ENCODE results near the gene KCNG4. TPM values are rescaled to one million over a fixed set of nuclear protein-coding genes. Genes with fewer than 3 reads are reported as not detected.

KCNG4 gene
- total and polyA plus RNA-seq, 4 donors = not detected

DNA sequence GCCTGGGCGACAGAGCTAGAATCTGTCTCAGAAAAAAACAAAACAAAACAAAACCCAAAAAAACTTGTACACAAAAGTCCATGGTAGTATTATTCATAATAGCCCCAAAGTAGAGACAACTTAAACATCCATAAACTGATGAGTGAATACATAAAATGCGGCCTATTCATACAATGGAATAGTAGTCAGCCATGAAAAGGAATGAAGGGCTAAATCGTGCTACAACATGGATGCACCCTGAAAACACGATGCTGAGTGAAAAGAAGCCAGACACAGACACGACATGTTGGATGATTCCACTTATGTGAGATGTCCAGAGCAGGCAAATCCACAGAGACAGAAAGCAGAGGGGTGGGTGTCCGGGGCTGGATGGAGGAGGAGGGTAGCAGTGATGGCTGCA lies 12.3 kb downstream of the KCNG4 start:
- Histone ChIP-seq H3K9ac (ENCODE audit: low read depth in 1 of 2, low read length in 2 of 2) (no peak overlapping the region), H3K9me3 (ENCODE audit: control insufficient read depth in 4 of 4, low read length in 3 of 4) (no peaks in the 10 kb centered on the region), H3K4me1 (ENCODE audit: control insufficient read depth in 4 of 4, insufficient read depth in 4 of 4, low read length in 3 of 4) (no peaks in the 10 kb centered on the region), H3K27me3 (ENCODE audit: control insufficient read depth in 4 of 4, insufficient read depth in 4 of 4, low read length in 3 of 4) (peaks cover 0 to 3% (median 0%) of the 10 kb centered on the region in 4 donors), H3K27ac (ENCODE audit: low read depth in 1 of 2, low read length in 2 of 2) (no peak overlapping the region), H3K36me3 (ENCODE audit: control insufficient read depth in 4 of 4, insufficient read depth in 3 of 4, low read depth in 1 of 4, low read length in 3 of 4) (no peaks in the 10 kb centered on the region), H3K4me3 (ENCODE audit: low read depth in 1 of 3, low read length in 3 of 3) (no peak overlapping the region)
- TF ChIP-seq, protein P1, sequence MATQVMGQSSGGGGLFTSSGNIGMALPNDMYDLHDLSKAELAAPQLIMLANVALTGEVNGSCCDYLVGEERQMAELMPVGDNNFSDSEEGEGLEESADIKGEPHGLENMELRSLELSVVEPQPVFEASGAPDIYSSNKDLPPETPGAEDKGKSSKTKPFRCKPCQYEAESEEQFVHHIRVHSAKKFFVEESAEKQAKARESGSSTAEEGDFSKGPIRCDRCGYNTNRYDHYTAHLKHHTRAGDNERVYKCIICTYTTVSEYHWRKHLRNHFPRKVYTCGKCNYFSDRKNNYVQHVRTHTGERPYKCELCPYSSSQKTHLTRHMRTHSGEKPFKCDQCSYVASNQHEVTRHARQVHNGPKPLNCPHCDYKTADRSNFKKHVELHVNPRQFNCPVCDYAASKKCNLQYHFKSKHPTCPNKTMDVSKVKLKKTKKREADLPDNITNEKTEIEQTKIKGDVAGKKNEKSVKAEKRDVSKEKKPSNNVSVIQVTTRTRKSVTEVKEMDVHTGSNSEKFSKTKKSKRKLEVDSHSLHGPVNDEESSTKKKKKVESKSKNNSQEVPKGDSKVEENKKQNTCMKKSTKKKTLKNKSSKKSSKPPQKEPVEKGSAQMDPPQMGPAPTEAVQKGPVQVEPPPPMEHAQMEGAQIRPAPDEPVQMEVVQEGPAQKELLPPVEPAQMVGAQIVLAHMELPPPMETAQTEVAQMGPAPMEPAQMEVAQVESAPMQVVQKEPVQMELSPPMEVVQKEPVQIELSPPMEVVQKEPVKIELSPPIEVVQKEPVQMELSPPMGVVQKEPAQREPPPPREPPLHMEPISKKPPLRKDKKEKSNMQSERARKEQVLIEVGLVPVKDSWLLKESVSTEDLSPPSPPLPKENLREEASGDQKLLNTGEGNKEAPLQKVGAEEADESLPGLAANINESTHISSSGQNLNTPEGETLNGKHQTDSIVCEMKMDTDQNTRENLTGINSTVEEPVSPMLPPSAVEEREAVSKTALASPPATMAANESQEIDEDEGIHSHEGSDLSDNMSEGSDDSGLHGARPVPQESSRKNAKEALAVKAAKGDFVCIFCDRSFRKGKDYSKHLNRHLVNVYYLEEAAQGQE (IDR thresholded peaks at IDR 0.05) = no peak
- no peak for TF ChIP-seq TAF1 (conservative IDR thresholded peaks at IDR 0.05)
- TF ChIP-seq HNF4G (IDR thresholded peaks at IDR 0.05) = no peak
- no peak for TF ChIP-seq FOXA2 (IDR thresholded peaks at IDR 0.05)
- TF ChIP-seq, protein P2, sequence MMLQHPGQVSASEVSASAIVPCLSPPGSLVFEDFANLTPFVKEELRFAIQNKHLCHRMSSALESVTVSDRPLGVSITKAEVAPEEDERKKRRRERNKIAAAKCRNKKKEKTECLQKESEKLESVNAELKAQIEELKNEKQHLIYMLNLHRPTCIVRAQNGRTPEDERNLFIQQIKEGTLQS (IDR thresholded peaks at IDR 0.05) = no peak
- TF ChIP-seq, protein P3, sequence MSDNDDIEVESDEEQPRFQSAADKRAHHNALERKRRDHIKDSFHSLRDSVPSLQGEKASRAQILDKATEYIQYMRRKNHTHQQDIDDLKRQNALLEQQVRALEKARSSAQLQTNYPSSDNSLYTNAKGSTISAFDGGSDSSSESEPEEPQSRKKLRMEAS (IDR thresholded peaks at IDR 0.05) = no peak
- TF ChIP-seq SP1 (IDR thresholded peaks at IDR 0.05) = no peak
- TF ChIP-seq GABPA (IDR thresholded peaks at IDR 0.05 in 1 of 2, conservative IDR thresholded peaks at IDR 0.05 in 1 of 2) = no peak
- TF ChIP-seq, protein P4, sequence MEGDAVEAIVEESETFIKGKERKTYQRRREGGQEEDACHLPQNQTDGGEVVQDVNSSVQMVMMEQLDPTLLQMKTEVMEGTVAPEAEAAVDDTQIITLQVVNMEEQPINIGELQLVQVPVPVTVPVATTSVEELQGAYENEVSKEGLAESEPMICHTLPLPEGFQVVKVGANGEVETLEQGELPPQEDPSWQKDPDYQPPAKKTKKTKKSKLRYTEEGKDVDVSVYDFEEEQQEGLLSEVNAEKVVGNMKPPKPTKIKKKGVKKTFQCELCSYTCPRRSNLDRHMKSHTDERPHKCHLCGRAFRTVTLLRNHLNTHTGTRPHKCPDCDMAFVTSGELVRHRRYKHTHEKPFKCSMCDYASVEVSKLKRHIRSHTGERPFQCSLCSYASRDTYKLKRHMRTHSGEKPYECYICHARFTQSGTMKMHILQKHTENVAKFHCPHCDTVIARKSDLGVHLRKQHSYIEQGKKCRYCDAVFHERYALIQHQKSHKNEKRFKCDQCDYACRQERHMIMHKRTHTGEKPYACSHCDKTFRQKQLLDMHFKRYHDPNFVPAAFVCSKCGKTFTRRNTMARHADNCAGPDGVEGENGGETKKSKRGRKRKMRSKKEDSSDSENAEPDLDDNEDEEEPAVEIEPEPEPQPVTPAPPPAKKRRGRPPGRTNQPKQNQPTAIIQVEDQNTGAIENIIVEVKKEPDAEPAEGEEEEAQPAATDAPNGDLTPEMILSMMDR (IDR thresholded peaks at IDR 0.05; ENCODE audit: low read depth, low read length, missing input control) = no peak
- TF ChIP-seq NR2F2 (IDR thresholded peaks at IDR 0.05) = no peak
- TF ChIP-seq EGR1 (IDR thresholded peaks at IDR 0.05; ENCODE audit: low read depth in 2 of 2) = no peak
- TF ChIP-seq, protein P5, sequence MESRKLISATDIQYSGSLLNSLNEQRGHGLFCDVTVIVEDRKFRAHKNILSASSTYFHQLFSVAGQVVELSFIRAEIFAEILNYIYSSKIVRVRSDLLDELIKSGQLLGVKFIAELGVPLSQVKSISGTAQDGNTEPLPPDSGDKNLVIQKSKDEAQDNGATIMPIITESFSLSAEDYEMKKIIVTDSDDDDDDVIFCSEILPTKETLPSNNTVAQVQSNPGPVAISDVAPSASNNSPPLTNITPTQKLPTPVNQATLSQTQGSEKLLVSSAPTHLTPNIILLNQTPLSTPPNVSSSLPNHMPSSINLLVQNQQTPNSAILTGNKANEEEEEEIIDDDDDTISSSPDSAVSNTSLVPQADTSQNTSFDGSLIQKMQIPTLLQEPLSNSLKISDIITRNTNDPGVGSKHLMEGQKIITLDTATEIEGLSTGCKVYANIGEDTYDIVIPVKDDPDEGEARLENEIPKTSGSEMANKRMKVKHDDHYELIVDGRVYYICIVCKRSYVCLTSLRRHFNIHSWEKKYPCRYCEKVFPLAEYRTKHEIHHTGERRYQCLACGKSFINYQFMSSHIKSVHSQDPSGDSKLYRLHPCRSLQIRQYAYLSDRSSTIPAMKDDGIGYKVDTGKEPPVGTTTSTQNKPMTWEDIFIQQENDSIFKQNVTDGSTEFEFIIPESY (IDR thresholded peaks at IDR 0.05) = no peak
- no peak for TF ChIP-seq JUND (IDR thresholded peaks at IDR 0.05)
- 84% methylated on average over 6 of the region's 6 CpGs for WGBS
- DNase-seq (ENCODE audit: low spot score) = no peak

DNA sequence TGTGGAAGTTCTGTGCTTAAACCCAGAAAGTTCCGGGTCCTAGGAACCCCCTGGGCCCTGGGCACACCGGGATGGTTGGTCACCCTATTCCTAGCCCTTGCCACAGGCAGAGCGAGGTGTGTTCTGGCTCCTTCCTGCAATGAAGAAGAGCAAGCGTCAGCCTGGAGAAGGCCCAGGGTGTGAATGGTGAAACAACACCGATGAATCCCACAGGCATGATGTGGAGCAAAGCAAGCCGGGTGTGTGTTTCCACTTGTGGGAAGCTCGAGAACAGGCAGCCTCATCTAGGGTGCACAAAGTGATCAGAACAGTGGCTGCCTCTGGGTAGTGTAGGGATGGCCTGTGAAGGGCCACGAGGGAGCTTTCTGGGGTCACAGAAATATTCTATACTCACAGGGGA lies 13.8 kb downstream of the KCNG4 start:
- Histone ChIP-seq H3K36me3 (ENCODE audit: control insufficient read depth in 4 of 4, insufficient read depth in 3 of 4, low read depth in 1 of 4, low read length in 3 of 4) (no peaks in the 10 kb centered on the region), H3K27me3 (ENCODE audit: control insufficient read depth in 4 of 4, insufficient read depth in 4 of 4, low read length in 3 of 4) (peaks cover 0 to 3% (median 0%) of the 10 kb centered on the region in 4 donors), H3K27ac (ENCODE audit: low read depth in 1 of 2, low read length in 2 of 2) (no peak overlapping the region), H3K4me1 (ENCODE audit: control insufficient read depth in 4 of 4, insufficient read depth in 4 of 4, low read length in 3 of 4) (no peaks in the 10 kb centered on the region), H3K9ac (ENCODE audit: low read depth in 1 of 2, low read length in 2 of 2) (no peak overlapping the region), H3K4me3 (ENCODE audit: low read depth in 1 of 3, low read length in 3 of 3) (no peak overlapping the region), H3K9me3 (ENCODE audit: control insufficient read depth in 4 of 4, low read length in 3 of 4) (no peaks in the 10 kb centered on the region)
- no peak for DNase-seq (ENCODE audit: low spot score)
- WGBS = 69% methylated on average over 8 of the region's 8 CpGs
- no peak for TF ChIP-seq FOXA2 (IDR thresholded peaks at IDR 0.05)
- TF ChIP-seq YY1 (IDR thresholded peaks at IDR 0.05) = no peak
- TF ChIP-seq, protein P5 (IDR thresholded peaks at IDR 0.05) = no peak
- TF ChIP-seq GABPA (IDR thresholded peaks at IDR 0.05 in 1 of 2, conservative IDR thresholded peaks at IDR 0.05 in 1 of 2) = no peak
- TF ChIP-seq NR2F2 (IDR thresholded peaks at IDR 0.05) = no peak
- no peak for TF ChIP-seq HNF4G (IDR thresholded peaks at IDR 0.05)
- TF ChIP-seq, protein P1 (IDR thresholded peaks at IDR 0.05) = no peak
- TF ChIP-seq, protein P3 (IDR thresholded peaks at IDR 0.05) = no peak
- TF ChIP-seq, protein P4 (IDR thresholded peaks at IDR 0.05; ENCODE audit: low read depth, low read length, missing input control) = no peak

Data from liver (tissue), 9 donors.